Measurements from ENCODE around the gene GARIN6.

The GARIN6 gene

DNA sequence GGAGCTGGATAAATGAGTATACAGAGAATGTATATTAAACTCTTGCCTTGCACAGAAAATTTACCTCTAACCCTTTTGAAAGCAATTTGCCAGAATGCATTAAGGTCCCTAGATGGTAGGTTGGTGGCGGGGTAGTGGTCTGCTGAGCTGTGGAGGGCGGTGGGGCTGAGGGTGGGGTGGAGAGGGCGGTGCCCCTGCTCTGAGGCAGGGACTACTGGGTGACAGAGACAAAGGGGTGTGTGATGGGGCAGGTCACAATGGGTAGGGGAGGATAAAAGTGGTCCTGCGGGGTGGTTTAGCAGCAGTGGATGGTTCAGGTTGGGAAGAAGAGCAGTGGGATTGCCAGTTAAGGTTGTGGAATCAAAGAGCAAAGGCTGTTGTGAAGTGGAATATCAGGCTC lies at the start of gene GARIN6:
Gene GARIN6, plus strand, starts transcription at position 301 of the 400 bp plus-strand sequence. CDS start 422 bp downstream, outside the sequence.
- DNase-seq (ENCODE audit: low spot score), result no peak
- TF ChIP-seq, protein P1, sequence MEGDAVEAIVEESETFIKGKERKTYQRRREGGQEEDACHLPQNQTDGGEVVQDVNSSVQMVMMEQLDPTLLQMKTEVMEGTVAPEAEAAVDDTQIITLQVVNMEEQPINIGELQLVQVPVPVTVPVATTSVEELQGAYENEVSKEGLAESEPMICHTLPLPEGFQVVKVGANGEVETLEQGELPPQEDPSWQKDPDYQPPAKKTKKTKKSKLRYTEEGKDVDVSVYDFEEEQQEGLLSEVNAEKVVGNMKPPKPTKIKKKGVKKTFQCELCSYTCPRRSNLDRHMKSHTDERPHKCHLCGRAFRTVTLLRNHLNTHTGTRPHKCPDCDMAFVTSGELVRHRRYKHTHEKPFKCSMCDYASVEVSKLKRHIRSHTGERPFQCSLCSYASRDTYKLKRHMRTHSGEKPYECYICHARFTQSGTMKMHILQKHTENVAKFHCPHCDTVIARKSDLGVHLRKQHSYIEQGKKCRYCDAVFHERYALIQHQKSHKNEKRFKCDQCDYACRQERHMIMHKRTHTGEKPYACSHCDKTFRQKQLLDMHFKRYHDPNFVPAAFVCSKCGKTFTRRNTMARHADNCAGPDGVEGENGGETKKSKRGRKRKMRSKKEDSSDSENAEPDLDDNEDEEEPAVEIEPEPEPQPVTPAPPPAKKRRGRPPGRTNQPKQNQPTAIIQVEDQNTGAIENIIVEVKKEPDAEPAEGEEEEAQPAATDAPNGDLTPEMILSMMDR (IDR thresholded peaks at IDR 0.05), result no peak
- H3K27ac ChIP-seq, result no peak within 1 kb of the TSS
- no peak within 1 kb of the TSS for H3K4me3 ChIP-seq

DNA sequence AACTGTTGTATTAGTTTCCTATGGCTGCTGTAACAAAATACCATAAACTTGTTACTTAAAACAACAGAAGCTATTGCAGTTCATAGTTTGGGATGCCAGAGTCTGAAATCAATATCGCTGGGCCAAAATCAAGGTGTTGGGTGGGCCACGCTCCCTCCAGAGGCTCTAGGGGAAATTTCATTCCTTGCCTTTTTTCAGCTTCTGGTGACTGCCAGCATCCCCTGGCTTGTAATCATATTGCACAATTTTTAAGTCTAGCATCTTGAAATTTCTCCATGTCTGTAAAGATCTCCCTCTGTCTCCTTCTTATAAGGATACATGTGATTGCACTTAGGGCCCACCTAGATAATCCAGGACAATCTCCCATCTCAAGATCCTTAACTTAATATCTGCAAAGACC lies 48.8 kb upstream of the GARIN6 start:
- Histone ChIP-seq H3K27ac (no peak overlapping the region), H3K4me3 (no peak overlapping the region)
- no peak for DNase-seq (ENCODE audit: low spot score)
- TF ChIP-seq, protein P1 (IDR thresholded peaks at IDR 0.05), result no peak

DNA sequence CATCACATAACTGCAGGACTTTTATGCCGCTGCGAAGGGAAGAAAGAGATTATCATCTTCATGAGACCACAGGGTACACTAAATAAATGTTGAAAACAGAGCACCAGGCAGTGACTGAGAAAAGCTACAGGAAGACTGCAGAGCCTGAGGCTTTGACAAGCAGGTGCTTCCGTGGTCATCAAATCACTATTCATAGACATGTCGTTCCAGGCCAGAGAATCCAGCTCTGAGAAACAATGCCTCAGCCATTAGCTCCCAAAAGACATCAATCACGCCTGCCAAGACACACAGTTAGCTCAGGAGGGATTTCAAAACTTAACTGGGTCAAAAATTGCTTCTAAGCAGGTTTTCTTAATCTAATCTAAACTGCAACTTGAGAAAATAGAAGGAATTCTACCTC lies 47.2 kb upstream of the GARIN6 start:
- no peak for DNase-seq (ENCODE audit: low spot score)
- H3K4me3 ChIP-seq, result no peak overlapping the region
- TF ChIP-seq, protein P1 (IDR thresholded peaks at IDR 0.05), result no peak

DNA sequence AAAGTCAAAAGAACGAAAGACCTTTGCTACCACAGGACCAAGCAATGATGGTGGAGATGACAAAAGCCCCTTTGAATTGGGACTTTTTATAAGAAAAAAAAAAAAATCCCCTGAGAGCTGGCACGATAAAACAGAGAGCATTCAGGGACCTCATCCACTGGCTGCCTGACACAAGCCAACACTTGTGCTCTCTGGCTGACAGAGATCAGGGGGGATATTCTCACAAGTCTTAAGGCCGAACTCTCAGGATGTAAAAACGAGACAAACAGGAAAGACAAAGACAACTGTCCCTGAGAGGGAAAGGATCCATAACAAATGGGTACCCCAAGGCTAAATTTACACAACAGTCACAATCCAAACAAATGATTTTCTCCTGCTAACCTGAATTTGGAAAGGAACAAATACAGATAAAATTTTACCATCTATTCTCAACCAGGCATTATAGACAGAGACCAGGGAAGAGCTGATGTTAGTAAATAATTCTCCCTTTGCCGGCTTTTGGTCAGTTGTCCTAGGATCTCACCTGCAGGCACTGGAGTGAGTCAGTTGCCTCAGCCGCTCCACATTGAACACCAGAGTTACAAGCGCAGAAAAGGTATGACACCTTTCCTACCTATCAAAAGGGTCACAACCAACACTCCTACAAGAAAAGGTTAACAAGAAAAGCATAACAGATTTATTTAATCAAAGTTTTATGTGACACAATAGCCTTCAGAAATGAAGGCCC lies 37.9 kb upstream of the GARIN6 start:
- no peak overlapping the region for H3K27ac ChIP-seq
- no peak for DNase-seq (ENCODE audit: low spot score)
- no peak overlapping the region for H3K4me3 ChIP-seq
- TF ChIP-seq, protein P1 (IDR thresholded peaks at IDR 0.05), result no peak

More for the DNA sequence above, 47.2 kb upstream of the GARIN6 start:
- H3K27ac ChIP-seq, result no peak overlapping the region

DNA sequence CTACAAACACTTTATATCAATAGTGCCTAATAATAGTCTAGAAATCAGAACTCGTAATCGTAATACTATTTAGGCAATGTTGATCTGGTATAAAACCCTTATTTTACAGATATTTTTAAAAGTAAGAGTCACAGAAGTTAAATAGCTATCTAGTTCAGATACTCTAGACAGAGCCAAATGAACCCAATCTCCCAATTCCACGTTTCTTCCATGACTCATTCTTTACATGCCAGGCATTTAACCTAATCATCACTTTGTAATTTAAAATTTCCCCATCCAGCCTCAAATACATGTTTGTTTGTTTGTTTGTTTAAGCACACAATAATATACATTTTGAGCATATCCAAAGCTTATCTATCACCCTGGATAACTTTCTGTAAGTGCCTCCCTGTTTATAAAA lies 36.4 kb upstream of the GARIN6 start:
- Histone ChIP-seq H3K4me3 (no peak overlapping the region), H3K27ac (no peak overlapping the region)
- TF ChIP-seq, protein P1 (IDR thresholded peaks at IDR 0.05), result no peak
- DNase-seq (ENCODE audit: low spot score), result no peak

DNA sequence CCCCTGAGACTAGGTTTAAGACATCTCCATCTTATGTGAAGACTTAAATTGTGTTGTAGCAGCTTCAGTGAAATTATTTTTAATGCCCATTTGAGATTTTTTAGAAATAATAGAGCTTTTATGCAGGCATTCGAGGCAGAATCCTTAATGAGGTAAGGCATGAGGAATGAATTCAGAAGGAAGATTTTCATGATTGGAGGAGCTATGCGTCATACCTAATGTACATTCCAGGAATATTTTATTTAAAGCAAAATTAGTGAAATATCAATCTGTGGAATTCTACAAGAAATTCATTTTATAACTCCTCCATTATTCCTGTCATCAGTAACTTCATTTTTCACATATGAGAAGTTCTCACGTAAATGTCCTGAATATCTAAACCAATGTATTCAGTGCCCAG lies 36.0 kb upstream of the GARIN6 start:
- Histone ChIP-seq H3K4me3 (no peak overlapping the region), H3K27ac (no peak overlapping the region)
- DNase-seq (ENCODE audit: low spot score), result no peak
- TF ChIP-seq, protein P1 (IDR thresholded peaks at IDR 0.05), result no peak

DNA sequence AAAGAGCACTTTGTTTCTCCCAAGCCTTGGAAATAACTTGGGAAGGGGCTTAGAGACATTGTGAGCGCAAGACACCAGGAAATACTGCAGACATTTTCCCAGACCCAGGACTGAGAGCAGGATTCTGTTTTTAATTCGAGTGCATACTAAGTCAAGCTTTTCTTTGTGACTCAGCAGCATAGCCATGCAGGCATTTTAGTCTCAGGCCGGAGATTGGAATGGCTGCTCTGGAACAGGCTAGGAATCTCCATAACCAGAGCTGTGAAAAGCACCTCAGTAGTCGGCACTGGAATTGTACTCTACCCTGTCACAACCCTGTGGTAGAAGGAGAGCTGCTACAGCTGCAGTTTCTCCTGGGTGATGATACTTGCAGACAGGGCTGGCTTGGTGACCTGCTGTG lies 28.9 kb upstream of the GARIN6 start:
- DNase-seq (ENCODE audit: low spot score), result no peak
- Histone ChIP-seq H3K4me3 (no peak overlapping the region), H3K27ac (no peak overlapping the region)
- TF ChIP-seq, protein P1 (IDR thresholded peaks at IDR 0.05), result no peak
